ENCODE results near the gene MGAT4A.
"Not testable (repeated sequence)": the region's sequence is repeated elsewhere in the genome, so short reads cannot be mapped to it uniquely, and the experiment has no call there.

MGAT4A gene

GRCh38 chr2:98728088-98728718, 2.7 kb downstream of the MGAT4A start:
- not testable (repeated sequence) for DNase-seq

GRCh38 chr2:98727369-98728087, 3.4 kb downstream of the MGAT4A start:
- DNase-seq, result no peak

- no peak for DNase-seq
These were observed 4.1 kb downstream of the MGAT4A start for GRCh38 chr2:98726735-98727368.

- no peak for DNase-seq
These were observed 4.7 kb downstream of the MGAT4A start for GRCh38 chr2:98726205-98726604.

GRCh38 chr2:98720286-98720685, 10.6 kb downstream of the MGAT4A start:
- DNase-seq, result no peak

GRCh38 chr2:98717621-98718020, 13.3 kb downstream of the MGAT4A start:
- DNase-seq, result no peak

- no peak for DNase-seq
These were observed 14.1 kb downstream of the MGAT4A start for GRCh38 chr2:98716786-98717185.

GRCh38 chr2:98715812-98716451, 15.0 kb downstream of the MGAT4A start:
- DNase-seq, result no peak

GRCh38 chr2:98713332-98714015, 17.5 kb downstream of the MGAT4A start:
- no peak for DNase-seq

GRCh38 chr2:98712145-98712544, 18.8 kb downstream of the MGAT4A start:
- no peak for DNase-seq

GRCh38 chr2:98711506-98711905, 19.4 kb downstream of the MGAT4A start:
- DNase-seq, result no peak

- DNase-seq, result no peak
These were observed 20.2 kb downstream of the MGAT4A start for GRCh38 chr2:98710734-98711133.

- DNase-seq, result no peak
These were observed 21.4 kb downstream of the MGAT4A start for GRCh38 chr2:98709535-98709934.

GRCh38 chr2:98708396-98709186, 22.3 kb downstream of the MGAT4A start:
- DNase-seq, result no peak

GRCh38 chr2:98706591-98706990, 24.3 kb downstream of the MGAT4A start:
- DNase-seq, result no peak

GRCh38 chr2:98705333-98705617, 25.7 kb downstream of the MGAT4A start:
- no peak for DNase-seq

GRCh38 chr2:98704499-98705332, 26.2 kb downstream of the MGAT4A start:
- peak; percentile 58 for DNase-seq

- no peak for DNase-seq
These were observed 27.2 kb downstream of the MGAT4A start for GRCh38 chr2:98703738-98704137.

- DNase-seq, result no peak
These were observed 27.9 kb downstream of the MGAT4A start for GRCh38 chr2:98702858-98703620.

GRCh38 chr2:98702127-98702802, 28.7 kb downstream of the MGAT4A start:
- DNase-seq, result no peak

Data from NCI-H1417 treated with DMSO at 0.1 percent for 48 hours (cell line).